K562 (cell line): ENCODE results near the gene MMP2. TPM values are rescaled to one million over a fixed set of nuclear protein-coding genes. Genes with fewer than 3 reads are reported as not detected.

Source experiments
- FIP1L1 ChIP-seq: fragments of 200-400 bp; formaldehyde crosslinking; IDR thresholded peaks from 2 replicates; pipeline ENCODE4 v1.6.1; 2018; ENCODE audit warnings: mild to moderate bottlenecking, low read depth, low read length; ENCODE audit not compliant: poor library complexity, severe bottlenecking
- RCOR1 ChIP-seq, 2 experiments: IDR thresholded peaks; 2 replicates each; pipeline ENCODE4 v1.6.1; 2012; ENCODE audit warnings: low read depth in 2 of 2, low read length in 2 of 2, borderline replicate concordance in 1 of 2, improper control_type of control experiment in 1 of 2
- RNF219 ChIP-seq: fragments of 250-450 bp; sonication (Bioruptor Pico); IDR thresholded peaks from 2 replicates; pipeline ENCODE4 v1.5.0; 2022; ENCODE audit warnings: mild to moderate bottlenecking
- TSC22D4 ChIP-seq: fragments of 450-650 bp; IDR thresholded peaks from 2 replicates; pipeline ENCODE4 v1.6.1; 2016; ENCODE audit warnings: missing genetic modification characterization, missing biosample characterization, control low read depth
- polyA plus RNA-seq, 8 experiments: library from polyadenylated mRNA; depleted of rRNA in 4 of 8; stranded (reverse) in 5 of 8; unstranded in 3 of 8; fragments of >200 nt; fragmentation: Nextera tagmentation in 2 of 8; fragmentation: Illumina TruSeq in 1 of 8; extraction: Ambion mirVana in 2 of 8; extraction: Trizol in 1 of 8; gene quantifications; 2 replicates each; pipeline versions ENCODE4 v1.2.1 to v1.2.3, GENCODE V29; 2011 to 2014; ENCODE audit warnings: inconsistent platforms in 1 of 8, missing spikeins in 1 of 8
- total RNA-seq, 7 experiments: library from RNA; depleted of rRNA in 6 of 7; stranded (reverse); fragments of >200 nt in 6 of 7; fragmentation: Illumina TruSeq in 2 of 7; extraction: Trizol in 2 of 7; gene quantifications; 2 replicates each; pipeline versions ENCODE4 v1.2.1 to v1.2.3, GENCODE V29; 2011 to 2021; ENCODE audit warnings: low replicate concordance in 1 of 7
- TF ChIP-seq, protein P1 (sequence below), 2 experiments: fragments of 450-650 bp in 1 of 2; sonication (generic) in 1 of 2; formaldehyde crosslinking in 1 of 2; IDR thresholded peaks; 2 replicates each; pipeline versions ENCODE4 v1.7.1 to v1.9.0; 2016 to 2022; ENCODE audit warnings: inconsistent platforms in 1 of 2, mild to moderate bottlenecking in 1 of 2, missing genetic modification reagents in 1 of 2

MMP2 gene
- total and polyA plus RNA-seq, 9 of the 15 experiments (the other 6 are each of a cell fraction or from before 2014, with no cell fraction given) = 0.05 to 0.53 TPM; not detected in 7

- TF ChIP-seq RNF219 (CRISPR knock-in tag) = no peak
- no peak for TF ChIP-seq RCOR1 (IDR thresholded peaks at IDR 0.05; ENCODE audit: borderline replicate concordance in 1 of 2, low read depth in 2 of 2, low read length in 2 of 2)
- TF ChIP-seq, protein P1, sequence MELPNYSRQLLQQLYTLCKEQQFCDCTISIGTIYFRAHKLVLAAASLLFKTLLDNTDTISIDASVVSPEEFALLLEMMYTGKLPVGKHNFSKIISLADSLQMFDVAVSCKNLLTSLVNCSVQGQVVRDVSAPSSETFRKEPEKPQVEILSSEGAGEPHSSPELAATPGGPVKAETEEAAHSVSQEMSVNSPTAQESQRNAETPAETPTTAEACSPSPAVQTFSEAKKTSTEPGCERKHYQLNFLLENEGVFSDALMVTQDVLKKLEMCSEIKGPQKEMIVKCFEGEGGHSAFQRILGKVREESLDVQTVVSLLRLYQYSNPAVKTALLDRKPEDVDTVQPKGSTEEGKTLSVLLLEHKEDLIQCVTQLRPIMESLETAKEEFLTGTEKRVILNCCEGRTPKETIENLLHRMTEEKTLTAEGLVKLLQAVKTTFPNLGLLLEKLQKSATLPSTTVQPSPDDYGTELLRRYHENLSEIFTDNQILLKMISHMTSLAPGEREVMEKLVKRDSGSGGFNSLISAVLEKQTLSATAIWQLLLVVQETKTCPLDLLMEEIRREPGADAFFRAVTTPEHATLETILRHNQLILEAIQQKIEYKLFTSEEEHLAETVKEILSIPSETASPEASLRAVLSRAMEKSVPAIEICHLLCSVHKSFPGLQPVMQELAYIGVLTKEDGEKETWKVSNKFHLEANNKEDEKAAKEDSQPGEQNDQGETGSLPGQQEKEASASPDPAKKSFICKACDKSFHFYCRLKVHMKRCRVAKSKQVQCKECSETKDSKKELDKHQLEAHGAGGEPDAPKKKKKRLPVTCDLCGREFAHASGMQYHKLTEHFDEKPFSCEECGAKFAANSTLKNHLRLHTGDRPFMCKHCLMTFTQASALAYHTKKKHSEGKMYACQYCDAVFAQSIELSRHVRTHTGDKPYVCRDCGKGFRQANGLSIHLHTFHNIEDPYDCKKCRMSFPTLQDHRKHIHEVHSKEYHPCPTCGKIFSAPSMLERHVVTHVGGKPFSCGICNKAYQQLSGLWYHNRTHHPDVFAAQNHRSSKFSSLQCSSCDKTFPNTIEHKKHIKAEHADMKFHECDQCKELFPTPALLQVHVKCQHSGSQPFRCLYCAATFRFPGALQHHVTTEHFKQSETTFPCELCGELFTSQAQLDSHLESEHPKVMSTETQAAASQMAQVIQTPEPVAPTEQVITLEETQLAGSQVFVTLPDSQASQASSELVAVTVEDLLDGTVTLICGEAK (IDR thresholded peaks at IDR 0.05) = no peak
- TF ChIP-seq, protein P1 (CRISPR knock-in tag; IDR thresholded peaks at IDR 0.05) = no peak
- no peak for TF ChIP-seq FIP1L1
- TF ChIP-seq TSC22D4 = no peak
Measured at GRCh38 chr16:55497558-55497957, 18.6 kb downstream of the MMP2 start (continued).
